ENCODE results near the gene CDKAL1.

Gene CDKAL1

GRCh38 chr6:20534295-20535262, at the start of gene CDKAL1:
TSS of gene CDKAL1 (plus strand) at chr6:20534457. CDS start at chr6:20546351, 11,894 bp downstream.
- H3K36me3 ChIP-seq (replicated peaks; ENCODE audit: insufficient read depth, low read length): no peaks in the 10 kb centered on the region
- peaks cover 9% of the 10 kb centered on the region for H3F3A ChIP-seq (ENCODE audit: insufficient read depth, low read length)
- peak within 1 kb of the TSS; percentile 90 for H2AFZ ChIP-seq (ENCODE audit: low read length)
- H3K4me1 ChIP-seq (ENCODE audit: low read length): peaks cover 13% of the 10 kb centered on the region
- no peaks in the 10 kb centered on the region for H4K20me1 ChIP-seq (ENCODE audit: insufficient read depth, low read length)
- H3K4me3 ChIP-seq (ENCODE audit: low read length): peak within 1 kb of the TSS; percentile 90
- H3K9me2 ChIP-seq (replicated peaks; ENCODE audit: insufficient read depth, low read length): no peaks in the 10 kb centered on the region
- peaks cover 51% of the 10 kb centered on the region for H3K79me2 ChIP-seq (ENCODE audit: low read length)
- no peaks in the 10 kb centered on the region for H3K9me3 ChIP-seq (replicated peaks; ENCODE audit: insufficient read depth, low read length)
- H3K27ac ChIP-seq (ENCODE audit: low read length): peak within 1 kb of the TSS; percentile 88
- H3K27me3 ChIP-seq (replicated peaks; ENCODE audit: insufficient read depth, low read length): no peaks in the 10 kb centered on the region
- DNase-seq: peak; percentile 90
- peak within 1 kb of the TSS; percentile 89 for H3K4me2 ChIP-seq (ENCODE audit: low read depth, low read length)
- peak within 1 kb of the TSS; percentile 94 for H3K9ac ChIP-seq (ENCODE audit: low read length)
- TF ChIP-seq, protein P1, sequence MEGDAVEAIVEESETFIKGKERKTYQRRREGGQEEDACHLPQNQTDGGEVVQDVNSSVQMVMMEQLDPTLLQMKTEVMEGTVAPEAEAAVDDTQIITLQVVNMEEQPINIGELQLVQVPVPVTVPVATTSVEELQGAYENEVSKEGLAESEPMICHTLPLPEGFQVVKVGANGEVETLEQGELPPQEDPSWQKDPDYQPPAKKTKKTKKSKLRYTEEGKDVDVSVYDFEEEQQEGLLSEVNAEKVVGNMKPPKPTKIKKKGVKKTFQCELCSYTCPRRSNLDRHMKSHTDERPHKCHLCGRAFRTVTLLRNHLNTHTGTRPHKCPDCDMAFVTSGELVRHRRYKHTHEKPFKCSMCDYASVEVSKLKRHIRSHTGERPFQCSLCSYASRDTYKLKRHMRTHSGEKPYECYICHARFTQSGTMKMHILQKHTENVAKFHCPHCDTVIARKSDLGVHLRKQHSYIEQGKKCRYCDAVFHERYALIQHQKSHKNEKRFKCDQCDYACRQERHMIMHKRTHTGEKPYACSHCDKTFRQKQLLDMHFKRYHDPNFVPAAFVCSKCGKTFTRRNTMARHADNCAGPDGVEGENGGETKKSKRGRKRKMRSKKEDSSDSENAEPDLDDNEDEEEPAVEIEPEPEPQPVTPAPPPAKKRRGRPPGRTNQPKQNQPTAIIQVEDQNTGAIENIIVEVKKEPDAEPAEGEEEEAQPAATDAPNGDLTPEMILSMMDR (IDR thresholded peaks at IDR 0.05; ENCODE audit: low read length): no peak
- no peak for TF ChIP-seq EZH2phosphoT487 (IDR thresholded peaks at IDR 0.05; ENCODE audit: low read length)
- no peak for TF ChIP-seq EZH2 (optimal IDR thresholded peaks at IDR 0.05; ENCODE audit: low read depth, low read length)

- H2AFZ ChIP-seq (ENCODE audit: low read length): no peak overlapping the region
- no peak overlapping the region for H3K27ac ChIP-seq (ENCODE audit: low read length)
- no peaks in the 10 kb centered on the region for H4K20me1 ChIP-seq (ENCODE audit: insufficient read depth, low read length)
- no peaks in the 10 kb centered on the region for H3F3A ChIP-seq (ENCODE audit: insufficient read depth, low read length)
- H3K79me2 ChIP-seq (ENCODE audit: low read length): peaks cover 2% of the 10 kb centered on the region; the same call in 1 of the 2 replicates
- peaks cover 9% of the 10 kb centered on the region; the same call in 1 of the 2 replicates for H3K36me3 ChIP-seq (replicated peaks; ENCODE audit: insufficient read depth, low read length)
- no peaks in the 10 kb centered on the region for H3K9me2 ChIP-seq (replicated peaks; ENCODE audit: insufficient read depth, low read length)
- DNase-seq: no peak
- no peak overlapping the region for H3K4me3 ChIP-seq (ENCODE audit: low read length)
- H3K4me1 ChIP-seq (ENCODE audit: low read length): no peaks in the 10 kb centered on the region
- no peaks in the 10 kb centered on the region for H3K27me3 ChIP-seq (replicated peaks; ENCODE audit: insufficient read depth, low read length)
- no peak overlapping the region for H3K9ac ChIP-seq (ENCODE audit: low read length)
- no peaks in the 10 kb centered on the region for H3K9me3 ChIP-seq (replicated peaks; ENCODE audit: insufficient read depth, low read length)
- no peak overlapping the region for H3K4me2 ChIP-seq (ENCODE audit: low read depth, low read length)
- TF ChIP-seq EZH2phosphoT487 (IDR thresholded peaks at IDR 0.05; ENCODE audit: low read length): no peak
- TF ChIP-seq, protein P1 (IDR thresholded peaks at IDR 0.05; ENCODE audit: low read length): no peak
- TF ChIP-seq EZH2 (optimal IDR thresholded peaks at IDR 0.05; ENCODE audit: low read depth, low read length): no peak
These were observed 47.6 kb upstream of the CDKAL1 start for GRCh38 chr6:20486641-20487040.

DNA sequence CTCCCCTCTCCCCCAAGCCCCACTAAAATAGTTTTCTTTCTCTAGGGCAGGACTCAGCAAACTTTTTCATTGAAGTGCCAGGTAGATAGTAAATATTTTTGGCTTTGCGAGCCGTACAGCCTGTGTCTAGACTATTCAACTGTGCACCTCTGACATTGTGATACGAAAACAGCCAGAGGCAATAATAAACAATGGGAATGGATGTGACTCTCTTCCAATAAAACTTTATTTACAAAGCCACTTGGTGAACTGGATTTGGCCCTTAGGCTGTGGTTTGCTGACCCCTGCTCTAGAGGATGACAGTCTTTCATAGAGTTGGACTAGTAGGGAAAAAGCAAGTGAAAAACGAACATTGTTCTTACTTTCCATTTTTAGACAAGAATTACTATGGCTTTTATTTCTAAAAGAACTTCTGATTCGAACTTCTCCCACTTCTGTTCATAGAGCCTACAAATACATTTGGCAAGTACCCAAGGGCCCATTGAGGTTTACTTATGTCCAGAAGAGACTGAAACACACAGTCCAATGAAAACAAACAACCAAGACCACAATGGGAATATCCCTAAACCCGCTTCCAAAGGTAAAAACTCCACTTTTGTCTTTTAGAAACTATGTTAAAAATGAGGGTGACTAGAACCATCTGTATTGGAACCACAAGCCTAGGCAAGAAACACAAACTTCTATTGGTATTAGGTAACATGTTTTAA, 46.4 kb upstream of the CDKAL1 start:
- Histone ChIP-seq H3K4me2 (ENCODE audit: low read depth, low read length) (no peak overlapping the region), H3K4me1 (ENCODE audit: low read length) (no peaks in the 10 kb centered on the region), H2AFZ (ENCODE audit: low read length) (no peak overlapping the region), H3K36me3 (replicated peaks; ENCODE audit: insufficient read depth, low read length) (peaks cover 9% of the 10 kb centered on the region; the same call in 1 of the 2 replicates), H3K9me3 (replicated peaks; ENCODE audit: insufficient read depth, low read length) (no peaks in the 10 kb centered on the region), H4K20me1 (ENCODE audit: insufficient read depth, low read length) (no peaks in the 10 kb centered on the region), H3K79me2 (ENCODE audit: low read length) (peaks cover 4% of the 10 kb centered on the region; the same call in 1 of the 2 replicates), H3K9me2 (replicated peaks; ENCODE audit: insufficient read depth, low read length) (no peaks in the 10 kb centered on the region), H3K27me3 (replicated peaks; ENCODE audit: insufficient read depth, low read length) (no peaks in the 10 kb centered on the region), H3F3A (ENCODE audit: insufficient read depth, low read length) (no peaks in the 10 kb centered on the region), H3K9ac (ENCODE audit: low read length) (no peak overlapping the region), H3K4me3 (ENCODE audit: low read length) (no peak overlapping the region), H3K27ac (ENCODE audit: low read length) (no peak overlapping the region)
- no peak for DNase-seq
- TF ChIP-seq, protein P1 (IDR thresholded peaks at IDR 0.05; ENCODE audit: low read length): no peak
- TF ChIP-seq EZH2 (optimal IDR thresholded peaks at IDR 0.05; ENCODE audit: low read depth, low read length): no peak
- TF ChIP-seq EZH2phosphoT487 (IDR thresholded peaks at IDR 0.05; ENCODE audit: low read length): no peak
